CD4-positive, alpha-beta T cell treated with Interleukin-4 for 4 hours (primary cell): ENCODE data around the gene TMEM61.

ENCODE experiments used
- DNase-seq: peaks from one replicate; pipeline ENCODE4 v3.0.0-alpha.2; 2020

TMEM61 gene

GRCh38 chr1:55040083-55040932, 59.9 kb downstream of the TMEM61 start:
- DNase-seq, result no peak

- DNase-seq, result no peak
These were observed 60.6 kb downstream of the TMEM61 start for GRCh38 chr1:55040933-55041494.

GRCh38 chr1:55041613-55042012, 61.2 kb downstream of the TMEM61 start:
- DNase-seq, result no peak
